CD4-positive, alpha-beta T cell (primary cell): ENCODE measurements around the gene STX7. TPM values are rescaled to one million over a fixed set of nuclear protein-coding genes. Genes with fewer than 3 reads are reported as not detected.

Experiments
- ATAC-seq: fragments of 200-7000 bp; cut with Tn5 transposase; one replicate; pipeline ENCODE4 v1.10.0; 2022; ENCODE audit warnings: mild to moderate bottlenecking; ENCODE audit not compliant: poor library complexity
- CTCF ChIA-PET: fragments of 350-600 bp; sonication (Branson Sonifier 250); formaldehyde crosslinking; loops from one replicate; lab custom pipeline; 2021; ENCODE audit warnings: antibody characterized with exemption, inconsistent platforms; lab: Charles Lee
- POLR2A ChIA-PET: fragments of 350-600 bp; sonication (Branson Sonifier 250); formaldehyde crosslinking; loops from one replicate; lab custom pipeline; 2021; ENCODE audit warnings: antibody characterized with exemption, inconsistent platforms; lab: Charles Lee
- DNase-seq, 14 experiments: peaks; one replicate each; pipeline ENCODE4 v3.0.0-alpha.2; 2013 to 2020; ENCODE audit warnings: mixed read lengths in 2 of 14
- H3K27ac ChIP-seq, 2 donors: one replicate each; pipeline versions ENCODE4 v1.5.1 to v1.7.0; 2013; ENCODE audit warnings: low read length in 2 of 2, low read depth in 1 of 2, mild to moderate bottlenecking in 1 of 2
- H3K27me3 ChIP-seq, 2 experiments: 1 replicate in 1 of 2; 2 replicates in 1 of 2; pipeline versions ENCODE4 v1.6.1 to v1.7.0; 2013; ENCODE audit warnings: low read length in 2 of 2, control low read depth in 1 of 2, mild to moderate bottlenecking in 1 of 2, moderate library complexity in 1 of 2; ENCODE audit not compliant: insufficient read depth in 2 of 2, control insufficient read depth in 1 of 2
- H3K36me3 ChIP-seq: one replicate; pipeline ENCODE4 v1.6.1; 2013; ENCODE audit warnings: low read length, control low read depth; ENCODE audit not compliant: insufficient read depth
- H3K4me1 ChIP-seq: one replicate; pipeline ENCODE4 v1.6.1; 2013; ENCODE audit warnings: low read length, control low read depth; ENCODE audit not compliant: insufficient read depth
- H3K4me3 ChIP-seq: one replicate; pipeline ENCODE4 v1.5.1; 2013; ENCODE audit warnings: mild to moderate bottlenecking, low read length, moderate library complexity
- H3K9me3 ChIP-seq, 2 experiments: 1 replicate in 1 of 2; 2 replicates in 1 of 2; pipeline versions ENCODE4 v1.6.1 to v1.7.0; 2013; ENCODE audit warnings: low read length in 2 of 2, mild to moderate bottlenecking in 2 of 2, control low read depth in 1 of 2, moderate library complexity in 1 of 2; ENCODE audit not compliant: control insufficient read depth in 1 of 2, insufficient read depth in 1 of 2
- H3K27ac Mint-ChIP-seq: one replicate; pipeline ENCODE4 v1.8.0; 2020; ENCODE audit warnings: mixed read lengths
- H3K27me3 Mint-ChIP-seq: one replicate; pipeline ENCODE4 v1.8.0; 2021; ENCODE audit warnings: mixed read lengths
- H3K36me3 Mint-ChIP-seq: one replicate; pipeline ENCODE4 v1.8.0; 2021; ENCODE audit warnings: low read depth, mixed read lengths
- H3K4me1 Mint-ChIP-seq: one replicate; pipeline ENCODE4 v1.8.0; 2021; ENCODE audit warnings: low read depth, mixed read lengths
- H3K4me3 Mint-ChIP-seq: one replicate; pipeline ENCODE4 v1.8.0; 2020; ENCODE audit warnings: mild to moderate bottlenecking, mixed read lengths
- H3K9me3 Mint-ChIP-seq: one replicate; pipeline ENCODE4 v1.8.0; 2020; ENCODE audit warnings: mixed read lengths
- intact Hi-C, 2 experiments: fragments of 100-400 bp; cut with DNase I in 1 of 2; cut with micrococcal nuclease in 1 of 2; formaldehyde crosslinking; loops; one replicate each; pipeline versions ENCODE4 v1.15.1 to v1.9.0; 2023 to 2025; cut with DNase I, micrococcal nuclease
- total RNA-seq, 174 experiments: library from RNA in 2 of 174; stranded (reverse) in 2 of 174; gene quantifications; one replicate each; pipeline ENCODE4 v1.2.3 and lab custom pipeline; 2021 to 2026
- TF ChIP-seq, protein P1 (sequence below): fragments of 200-600 bp; IDR thresholded peaks from one replicate; pipeline ENCODE4 v1.8.0; 2022; ENCODE audit warnings: antibody characterized with exemption, mild to moderate bottlenecking

The STX7 gene
- total RNA-seq, 2 experiments from 2014 or later = 4.3 to 5.9 TPM

DNA sequence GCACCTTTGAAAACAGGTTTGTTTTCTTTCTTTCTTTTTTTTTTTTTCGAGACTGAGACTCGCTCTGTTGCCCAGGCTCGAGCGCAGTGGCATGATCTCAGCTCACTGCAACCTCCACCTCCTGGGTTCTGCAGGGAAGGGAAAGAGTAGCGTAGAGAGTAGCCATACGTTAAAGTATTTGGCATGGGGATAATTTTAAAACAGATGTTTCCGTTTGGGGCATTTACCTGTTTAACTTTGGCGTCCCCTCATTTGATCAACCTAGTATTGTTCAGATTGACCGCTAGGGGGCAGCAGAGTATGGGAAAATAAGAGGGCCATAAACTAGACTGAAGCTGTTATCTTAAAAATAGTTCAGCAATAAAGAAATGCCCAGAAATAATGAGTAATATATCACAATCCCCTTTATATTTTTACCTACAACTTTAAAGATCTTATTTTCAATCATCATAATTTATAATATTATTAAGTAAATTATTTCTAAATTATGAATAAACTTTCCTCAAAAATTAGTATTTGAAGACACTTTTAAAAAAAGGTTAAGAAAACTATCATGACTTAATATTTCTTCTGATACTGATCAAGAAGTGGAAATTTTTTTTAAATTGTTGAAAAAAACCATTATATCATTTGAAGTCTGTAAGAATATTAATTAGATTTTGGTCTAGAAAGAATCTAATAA lies 17.5 kb upstream of the STX7 start:
- POLR2A ChIA-PET = interaction anchor here (0.6 kb wide), 1 partner anchor 1024 kb away, joined by 3 read pairs; no protein-coding TSS in a partner anchor
- no peak overlapping the region for H3K4me3 Mint-ChIP-seq
- H3K4me3 ChIP-seq = no peak overlapping the region

DNA sequence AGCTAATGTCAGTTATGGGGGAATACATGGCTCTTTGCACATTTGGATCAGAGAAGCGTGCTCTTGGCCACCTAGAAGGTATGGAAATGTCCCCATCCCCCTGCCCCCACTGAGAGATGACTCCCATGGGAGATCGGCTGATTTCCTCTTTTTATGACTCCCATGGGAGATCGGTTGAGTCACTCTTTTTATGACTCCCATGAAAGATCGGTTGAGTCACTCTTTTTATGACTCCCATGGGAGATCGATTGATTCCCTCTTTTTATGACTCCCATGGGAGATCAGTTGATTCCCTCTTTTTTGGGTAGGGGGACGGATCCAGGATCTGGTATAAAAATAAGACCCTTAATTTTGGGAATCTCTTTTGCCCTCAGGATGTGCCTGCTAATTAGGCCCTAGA lies 14.9 kb upstream of the STX7 start:
- Mint-ChIP-seq H3K27me3 (peaks cover 44% of the 10 kb centered on the region), H3K9me3 (no peaks in the 10 kb centered on the region), H3K27ac (no peak overlapping the region), H3K4me3 (no peak overlapping the region), H3K4me1 (no peaks in the 10 kb centered on the region), H3K36me3 (no peaks in the 10 kb centered on the region)
- Histone ChIP-seq H3K9me3 (no peaks in the 10 kb centered on the region), H3K36me3 (no peaks in the 10 kb centered on the region), H3K27me3 (peaks cover 0 to 3% of the 10 kb centered on the region in 2 experiments), H3K27ac (no peak overlapping the region), H3K4me3 (no peak overlapping the region), H3K4me1 (no peaks in the 10 kb centered on the region)
- no peak for ATAC-seq
- intact Hi-C loops = no loop called here
- ChIA-PET POLR2A (no interaction called here), CTCF (no interaction called here)
- DNase-seq = no peak
- TF ChIP-seq, protein P1, sequence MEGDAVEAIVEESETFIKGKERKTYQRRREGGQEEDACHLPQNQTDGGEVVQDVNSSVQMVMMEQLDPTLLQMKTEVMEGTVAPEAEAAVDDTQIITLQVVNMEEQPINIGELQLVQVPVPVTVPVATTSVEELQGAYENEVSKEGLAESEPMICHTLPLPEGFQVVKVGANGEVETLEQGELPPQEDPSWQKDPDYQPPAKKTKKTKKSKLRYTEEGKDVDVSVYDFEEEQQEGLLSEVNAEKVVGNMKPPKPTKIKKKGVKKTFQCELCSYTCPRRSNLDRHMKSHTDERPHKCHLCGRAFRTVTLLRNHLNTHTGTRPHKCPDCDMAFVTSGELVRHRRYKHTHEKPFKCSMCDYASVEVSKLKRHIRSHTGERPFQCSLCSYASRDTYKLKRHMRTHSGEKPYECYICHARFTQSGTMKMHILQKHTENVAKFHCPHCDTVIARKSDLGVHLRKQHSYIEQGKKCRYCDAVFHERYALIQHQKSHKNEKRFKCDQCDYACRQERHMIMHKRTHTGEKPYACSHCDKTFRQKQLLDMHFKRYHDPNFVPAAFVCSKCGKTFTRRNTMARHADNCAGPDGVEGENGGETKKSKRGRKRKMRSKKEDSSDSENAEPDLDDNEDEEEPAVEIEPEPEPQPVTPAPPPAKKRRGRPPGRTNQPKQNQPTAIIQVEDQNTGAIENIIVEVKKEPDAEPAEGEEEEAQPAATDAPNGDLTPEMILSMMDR = no peak

More for the DNA sequence above, 17.5 kb upstream of the STX7 start:
- H3K36me3 ChIP-seq = no peaks in the 10 kb centered on the region
- CTCF ChIA-PET = interaction anchor here (0.6 to 1.2 kb wide), 14 partner anchors 10 to 1566 kb away, joined by 3 to 13 read pairs (median 4); partner anchors contain the start of gene STX7
- H3K4me1 Mint-ChIP-seq = no peaks in the 10 kb centered on the region
- no peak overlapping the region for H3K27ac Mint-ChIP-seq
- no peaks in the 10 kb centered on the region for H3K9me3 Mint-ChIP-seq
- DNase-seq = peak; percentile 13 to 83 (median 58)
- H3K27me3 Mint-ChIP-seq = peaks cover 21% of the 10 kb centered on the region
- no peaks in the 10 kb centered on the region for H3K36me3 Mint-ChIP-seq
- no peak overlapping the region for H3K27ac ChIP-seq
- no peaks in the 10 kb centered on the region for H3K4me1 ChIP-seq
- ATAC-seq = peak; percentile 73
- TF ChIP-seq, protein P1 = peak; percentile 92
- intact Hi-C loops = loop anchor here (1.0 to 10.0 kb wide), 11 partner anchors 232 to 1566 kb away; no protein-coding TSS in a partner anchor
- no peaks in the 10 kb centered on the region for H3K9me3 ChIP-seq
- H3K27me3 ChIP-seq = peaks cover 0 to 2% of the 10 kb centered on the region in 2 experiments

DNA sequence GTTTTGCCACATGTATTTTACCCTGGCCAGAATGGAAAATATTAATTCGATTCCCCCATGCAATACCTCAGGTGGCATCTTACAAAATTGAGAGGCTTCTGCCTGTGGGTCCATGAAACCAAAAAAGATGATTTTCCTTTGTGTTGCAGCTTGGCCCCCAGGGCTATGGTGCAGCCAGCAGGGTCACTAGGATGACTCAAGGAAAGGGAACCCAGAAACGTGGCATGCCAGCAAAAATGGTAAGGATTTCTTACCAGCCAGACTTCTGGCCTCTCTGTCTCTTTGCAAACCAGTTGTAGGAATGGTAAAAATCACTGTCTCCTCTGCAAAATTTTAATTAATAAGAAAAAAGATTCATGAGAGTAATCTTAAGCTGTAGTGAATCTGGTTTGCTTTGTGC lies 13.5 kb upstream of the STX7 start:
- Histone ChIP-seq H3K9me3 (no peaks in the 10 kb centered on the region), H3K4me3 (no peak overlapping the region), H3K36me3 (no peaks in the 10 kb centered on the region), H3K4me1 (no peaks in the 10 kb centered on the region), H3K27me3 (peaks cover 0 to 7% of the 10 kb centered on the region in 2 experiments), H3K27ac (no peak overlapping the region)
- CTCF ChIA-PET = no interaction called here
- no peak for ATAC-seq
- Mint-ChIP-seq H3K36me3 (no peaks in the 10 kb centered on the region), H3K4me3 (no peak overlapping the region), H3K9me3 (no peaks in the 10 kb centered on the region), H3K4me1 (no peaks in the 10 kb centered on the region), H3K27ac (no peak overlapping the region), H3K27me3 (peaks cover 51% of the 10 kb centered on the region)
- no peak for DNase-seq
- TF ChIP-seq, protein P1 = no peak
- POLR2A ChIA-PET = no interaction called here
- intact Hi-C loops = no loop called here
